GM12891 (cell line): ENCODE measurements around the gene SVOP.

Experiments
- PAX5 ChIP-seq: IDR thresholded peaks from 2 replicates; pipeline ENCODE4 v1.6.1; 2011; ENCODE audit warnings: low read length, moderate library complexity, mild to moderate bottlenecking; ENCODE audit not compliant: insufficient read depth, severe bottlenecking
- POLR2A ChIP-seq: IDR thresholded peaks from 2 replicates; pipeline ENCODE4 v1.6.1; 2011; ENCODE audit warnings: low read depth, low read length, control low read depth
- POLR2AphosphoS5 ChIP-seq: IDR thresholded peaks from 2 replicates; pipeline ENCODE4 v1.6.1; 2011; ENCODE audit warnings: low read depth, low read length, control low read depth
- TAF1 ChIP-seq: IDR thresholded peaks from 2 replicates; pipeline ENCODE4 v1.6.1; 2011; ENCODE audit warnings: low read depth, low read length, control low read depth

DNA sequence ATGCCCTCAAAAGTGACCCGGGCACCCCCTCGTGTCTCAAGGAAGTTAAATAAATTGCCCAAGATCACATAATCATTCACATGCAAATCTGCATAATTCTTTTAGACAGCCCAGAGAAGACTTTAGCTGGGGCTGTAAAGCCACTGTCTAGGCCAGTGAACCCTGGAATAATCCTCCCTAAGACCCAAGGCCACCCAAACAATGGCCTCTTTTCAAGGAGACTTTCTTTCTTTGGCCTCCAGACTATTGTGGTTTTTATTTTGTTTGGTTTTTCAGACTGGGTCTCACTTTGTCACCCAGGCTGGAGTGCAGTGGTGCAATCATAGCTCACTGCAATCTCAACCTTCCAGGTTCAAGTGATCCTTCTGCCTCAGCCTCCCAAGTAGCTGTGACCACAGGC lies 10.6 kb downstream of the SVOP start:
- TF ChIP-seq POLR2AphosphoS5 (no peak), PAX5 (no peak), POLR2A (no peak), TAF1 (no peak)
